Measurements from ENCODE around the gene EGR2. TPM values are rescaled to one million over a fixed set of nuclear protein-coding genes. Genes with fewer than 3 reads are reported as not detected.

Gene EGR2
- total and polyA plus RNA-seq, 10 of the 15 experiments (the other 5 are each of a cell fraction or from before 2014, with no cell fraction given): 8.3 to 56.5 (median 16.2) TPM

DNA sequence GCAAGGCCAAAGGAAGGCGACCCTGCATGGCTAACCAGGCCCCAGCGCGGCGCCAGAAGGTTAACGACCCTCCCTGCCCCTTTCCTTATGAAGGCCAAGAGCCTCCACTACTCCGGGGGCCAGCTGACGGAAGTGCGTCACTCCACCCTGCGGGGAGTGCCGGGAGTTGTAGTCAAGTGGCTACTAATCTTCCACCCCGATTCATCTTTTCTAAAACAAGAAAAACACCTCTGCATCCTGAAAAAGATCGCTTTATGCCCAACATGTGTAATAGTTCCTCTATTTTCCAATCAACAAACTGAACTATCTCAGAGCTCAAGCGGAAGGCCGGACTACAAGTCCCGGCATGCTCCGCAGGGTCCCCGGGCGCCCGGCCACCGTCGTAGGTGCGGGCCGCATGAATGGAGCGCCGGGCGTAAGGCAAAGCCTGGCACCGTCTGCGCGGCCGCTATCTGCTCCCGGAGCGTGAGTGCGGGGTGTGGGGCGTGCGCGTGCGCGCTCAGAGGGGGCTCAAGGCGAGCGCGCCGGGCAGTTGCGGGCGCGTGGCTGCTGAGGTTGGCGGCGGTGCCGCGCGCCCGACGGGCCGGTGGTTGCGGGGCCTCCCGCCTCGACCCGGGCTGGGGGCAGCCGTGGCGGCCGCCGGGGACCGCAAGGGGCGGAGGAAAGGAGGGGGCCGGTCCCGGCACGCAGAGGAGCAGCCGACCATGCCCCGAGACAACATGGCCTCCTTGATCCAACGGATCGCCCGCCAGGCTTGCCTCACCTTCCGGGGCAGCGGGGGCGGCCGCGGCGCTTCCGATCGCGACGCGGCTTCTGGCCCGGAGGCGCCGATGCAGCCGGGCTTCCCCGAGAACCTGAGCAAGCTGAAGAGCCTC, 11.6 kb downstream of the EGR2 start, which contains the start of gene ADO (continued):
- no peak for TF ChIP-seq NFYB (IDR thresholded peaks at IDR 0.05; ENCODE audit: insufficient read depth, low read depth, low read length)
- TF ChIP-seq SUPT20H (IDR thresholded peaks at IDR 0.05; ENCODE audit: borderline replicate concordance, control insufficient read depth, low read depth, low read length): no peak
- no peak for TF ChIP-seq SMAD5 (IDR thresholded peaks at IDR 0.05; ENCODE audit: low read depth)
- TF ChIP-seq, protein P1, sequence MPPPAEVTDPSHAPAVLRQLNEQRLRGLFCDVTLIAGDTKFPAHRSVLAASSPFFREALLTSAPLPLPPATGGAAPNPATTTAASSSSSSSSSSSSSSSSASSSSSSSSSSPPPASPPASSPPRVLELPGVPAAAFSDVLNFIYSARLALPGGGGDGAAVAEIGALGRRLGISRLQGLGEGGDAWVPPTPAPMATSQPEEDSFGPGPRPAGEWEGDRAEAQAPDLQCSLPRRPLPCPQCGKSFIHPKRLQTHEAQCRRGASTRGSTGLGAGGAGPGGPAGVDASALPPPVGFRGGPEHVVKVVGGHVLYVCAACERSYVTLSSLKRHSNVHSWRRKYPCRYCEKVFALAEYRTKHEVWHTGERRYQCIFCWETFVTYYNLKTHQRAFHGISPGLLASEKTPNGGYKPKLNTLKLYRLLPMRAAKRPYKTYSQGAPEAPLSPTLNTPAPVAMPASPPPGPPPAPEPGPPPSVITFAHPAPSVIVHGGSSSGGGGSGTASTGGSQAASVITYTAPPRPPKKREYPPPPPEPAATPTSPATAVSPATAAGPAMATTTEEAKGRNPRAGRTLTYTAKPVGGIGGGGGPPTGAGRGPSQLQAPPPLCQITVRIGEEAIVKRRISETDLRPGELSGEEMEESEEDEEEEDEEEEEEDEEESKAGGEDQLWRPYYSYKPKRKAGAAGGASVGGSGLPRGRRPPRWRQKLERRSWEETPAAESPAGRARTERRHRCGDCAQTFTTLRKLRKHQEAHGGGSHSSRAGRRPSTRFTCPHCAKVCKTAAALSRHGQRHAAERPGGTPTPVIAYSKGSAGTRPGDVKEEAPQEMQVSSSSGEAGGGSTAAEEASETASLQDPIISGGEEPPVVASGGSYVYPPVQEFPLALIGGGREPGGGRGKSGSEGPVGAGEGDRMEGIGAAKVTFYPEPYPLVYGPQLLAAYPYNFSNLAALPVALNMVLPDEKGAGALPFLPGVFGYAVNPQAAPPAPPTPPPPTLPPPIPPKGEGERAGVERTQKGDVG (CRISPR knock-in tag; IDR thresholded peaks at IDR 0.05): no peak
- TF ChIP-seq, protein P2, sequence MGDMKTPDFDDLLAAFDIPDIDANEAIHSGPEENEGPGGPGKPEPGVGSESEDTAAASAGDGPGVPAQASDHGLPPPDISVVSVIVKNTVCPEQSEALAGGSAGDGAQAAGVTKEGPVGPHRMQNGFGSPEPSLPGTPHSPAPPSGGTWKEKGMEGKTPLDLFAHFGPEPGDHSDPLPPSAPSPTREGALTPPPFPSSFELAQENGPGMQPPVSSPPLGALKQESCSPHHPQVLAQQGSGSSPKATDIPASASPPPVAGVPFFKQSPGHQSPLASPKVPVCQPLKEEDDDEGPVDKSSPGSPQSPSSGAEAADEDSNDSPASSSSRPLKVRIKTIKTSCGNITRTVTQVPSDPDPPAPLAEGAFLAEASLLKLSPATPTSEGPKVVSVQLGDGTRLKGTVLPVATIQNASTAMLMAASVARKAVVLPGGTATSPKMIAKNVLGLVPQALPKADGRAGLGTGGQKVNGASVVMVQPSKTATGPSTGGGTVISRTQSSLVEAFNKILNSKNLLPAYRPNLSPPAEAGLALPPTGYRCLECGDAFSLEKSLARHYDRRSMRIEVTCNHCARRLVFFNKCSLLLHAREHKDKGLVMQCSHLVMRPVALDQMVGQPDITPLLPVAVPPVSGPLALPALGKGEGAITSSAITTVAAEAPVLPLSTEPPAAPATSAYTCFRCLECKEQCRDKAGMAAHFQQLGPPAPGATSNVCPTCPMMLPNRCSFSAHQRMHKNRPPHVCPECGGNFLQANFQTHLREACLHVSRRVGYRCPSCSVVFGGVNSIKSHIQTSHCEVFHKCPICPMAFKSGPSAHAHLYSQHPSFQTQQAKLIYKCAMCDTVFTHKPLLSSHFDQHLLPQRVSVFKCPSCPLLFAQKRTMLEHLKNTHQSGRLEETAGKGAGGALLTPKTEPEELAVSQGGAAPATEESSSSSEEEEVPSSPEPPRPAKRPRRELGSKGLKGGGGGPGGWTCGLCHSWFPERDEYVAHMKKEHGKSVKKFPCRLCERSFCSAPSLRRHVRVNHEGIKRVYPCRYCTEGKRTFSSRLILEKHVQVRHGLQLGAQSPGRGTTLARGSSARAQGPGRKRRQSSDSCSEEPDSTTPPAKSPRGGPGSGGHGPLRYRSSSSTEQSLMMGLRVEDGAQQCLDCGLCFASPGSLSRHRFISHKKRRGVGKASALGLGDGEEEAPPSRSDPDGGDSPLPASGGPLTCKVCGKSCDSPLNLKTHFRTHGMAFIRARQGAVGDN (IDR thresholded peaks at IDR 0.05): peak; percentile 55
- no peak for TF ChIP-seq FOS (IDR thresholded peaks at IDR 0.05; ENCODE audit: borderline replicate concordance, extremely low read depth, insufficient read length)
- TF ChIP-seq TARDBP (IDR thresholded peaks at IDR 0.05; ENCODE audit: borderline replicate concordance): peak; percentile 79; the same call in 1 of the 2 replicates
- TF ChIP-seq RUNX3 (IDR thresholded peaks at IDR 0.05; ENCODE audit: low read length): peak; percentile 25; the same call in 1 of the 2 replicates
- TF ChIP-seq, protein P3, sequence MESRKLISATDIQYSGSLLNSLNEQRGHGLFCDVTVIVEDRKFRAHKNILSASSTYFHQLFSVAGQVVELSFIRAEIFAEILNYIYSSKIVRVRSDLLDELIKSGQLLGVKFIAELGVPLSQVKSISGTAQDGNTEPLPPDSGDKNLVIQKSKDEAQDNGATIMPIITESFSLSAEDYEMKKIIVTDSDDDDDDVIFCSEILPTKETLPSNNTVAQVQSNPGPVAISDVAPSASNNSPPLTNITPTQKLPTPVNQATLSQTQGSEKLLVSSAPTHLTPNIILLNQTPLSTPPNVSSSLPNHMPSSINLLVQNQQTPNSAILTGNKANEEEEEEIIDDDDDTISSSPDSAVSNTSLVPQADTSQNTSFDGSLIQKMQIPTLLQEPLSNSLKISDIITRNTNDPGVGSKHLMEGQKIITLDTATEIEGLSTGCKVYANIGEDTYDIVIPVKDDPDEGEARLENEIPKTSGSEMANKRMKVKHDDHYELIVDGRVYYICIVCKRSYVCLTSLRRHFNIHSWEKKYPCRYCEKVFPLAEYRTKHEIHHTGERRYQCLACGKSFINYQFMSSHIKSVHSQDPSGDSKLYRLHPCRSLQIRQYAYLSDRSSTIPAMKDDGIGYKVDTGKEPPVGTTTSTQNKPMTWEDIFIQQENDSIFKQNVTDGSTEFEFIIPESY (IDR thresholded peaks at IDR 0.05): no peak
- TF ChIP-seq RELA (IDR thresholded peaks at IDR 0.05; ENCODE audit: borderline replicate concordance, partially characterized antibody): peak; percentile 9
- TF ChIP-seq IRF4 (IDR thresholded peaks at IDR 0.05; ENCODE audit: low read depth, low read length): no peak

All from GM12878 (cell line).